OCI-LY7 (cell line): Measurements from ENCODE around the gene ACTN1. TPM values are rescaled to one million over a fixed set of nuclear protein-coding genes. Genes with fewer than 3 reads are reported as not detected.

Experiments
- BruUV-seq: library from RNA; stranded (reverse); fragments of 400-500 nt; replicated peaks from 2 replicates; lab custom pipeline; 2021; lab: Mats Ljungman, UMichigan
- CTCF ChIA-PET: fragments of 300-600 bp; sonication (Branson Sonifier 250); formaldehyde crosslinking; loops from one replicate; lab custom pipeline; 2022; ENCODE audit warnings: antibody characterized with exemption; ENCODE audit not compliant: unreplicated experiment; lab: Charles Lee
- POLR2A ChIA-PET: fragments of 300-600 bp; sonication (Branson Sonifier 250); formaldehyde crosslinking; loops from one replicate; lab custom pipeline; 2022; ENCODE audit warnings: antibody characterized with exemption; lab: Charles Lee
- DNase-seq: peaks from one replicate; pipeline ENCODE4 v3.0.0-alpha.2; 2015; ENCODE audit warnings: low spot score
- H2AFZ ChIP-seq: fragments of 200-600 bp; sonication (generic), shearing (Covaris generic); 2 replicates; pipeline ENCODE4 v1.6.1; 2014; ENCODE audit warnings: mild to moderate bottlenecking, antibody characterized with exemption, low read length, moderate library complexity
- H3K27ac ChIP-seq: fragments of 200-600 bp; sonication (generic); 2 replicates; pipeline ENCODE4 v1.5.1; 2014; ENCODE audit warnings: mixed run types, low read depth, mild to moderate bottlenecking, moderate library complexity, low read length, inconsistent platforms; ENCODE audit not compliant: poor library complexity, severe bottlenecking
- H3K36me3 ChIP-seq: fragments of 200-600 bp; sonication (generic); 2 replicates; pipeline ENCODE4 v1.6.1; 2014; ENCODE audit warnings: mild to moderate bottlenecking, antibody characterized with exemption, low read length, moderate library complexity, mixed read lengths; ENCODE audit not compliant: insufficient read depth
- H3K4me1 ChIP-seq: fragments of 200-600 bp; sonication (generic); 2 replicates; pipeline ENCODE4 v1.5.1; 2014; ENCODE audit warnings: mild to moderate bottlenecking, low read length; ENCODE audit not compliant: insufficient read depth, poor library complexity, severe bottlenecking
- H3K4me2 ChIP-seq: fragments of 200-600 bp; sonication (generic); 2 replicates; pipeline ENCODE4 v1.6.1; 2014; ENCODE audit warnings: mild to moderate bottlenecking, low read length
- H3K4me3 ChIP-seq: fragments of 200-600 bp; sonication (generic); 2 replicates; pipeline ENCODE4 v1.5.1; 2014; ENCODE audit warnings: mild to moderate bottlenecking, low read depth, low read length; ENCODE audit not compliant: poor library complexity, severe bottlenecking
- H3K79me2 ChIP-seq: fragments of 200-600 bp; sonication (generic); 2 replicates; pipeline ENCODE4 v1.6.1; 2016; ENCODE audit warnings: low read depth, mild to moderate bottlenecking, low read length, moderate library complexity, mixed read lengths; ENCODE audit not compliant: insufficient read depth
- H3K9me2 ChIP-seq: fragments of 200-600 bp; sonication (generic); 2 replicates; pipeline ENCODE4 v1.6.1; 2016; ENCODE audit warnings: mild to moderate bottlenecking, low read length, mixed read lengths; ENCODE audit not compliant: insufficient read depth
- H3K9me3 ChIP-seq: fragments of 200-600 bp; sonication (generic); 2 replicates; pipeline ENCODE4 v1.6.1; 2014; ENCODE audit warnings: mild to moderate bottlenecking, mixed run types, low read length, mixed read lengths
- H4K20me1 ChIP-seq: fragments of 200-600 bp; sonication (generic); 2 replicates; pipeline ENCODE4 v1.6.1; 2014; ENCODE audit warnings: mild to moderate bottlenecking, antibody characterized with exemption, low read length, moderate library complexity, mixed read lengths; ENCODE audit not compliant: insufficient read depth
- CTCF ChIP-seq: fragments of 200-600 bp; sonication (generic); conservative IDR thresholded peaks from 2 replicates; pipeline ENCODE4 v1.5.1; 2014; ENCODE audit warnings: mild to moderate bottlenecking, antibody characterized with exemption, low read length, moderate library complexity, mixed read lengths
- EZH2phosphoT487 ChIP-seq: fragments of 200-600 bp; sonication (generic); IDR thresholded peaks from 2 replicates; pipeline ENCODE4 v1.6.1; 2018; ENCODE audit warnings: low read depth, borderline replicate concordance, mild to moderate bottlenecking, mixed run types, antibody characterized with exemption, low read length, moderate library complexity, mixed read lengths
- intact Hi-C: fragments of 100-400 bp; cut with micrococcal nuclease; formaldehyde crosslinking; loops from one replicate; pipeline ENCODE4 v1.10.0; 2022; ENCODE audit not compliant: unreplicated experiment
- total RNA-seq, 2 experiments: library from RNA; depleted of rRNA in 1 of 2; stranded (reverse); fragments of >200 nt in 1 of 2; shearing (Covaris generic) in 1 of 2; gene quantifications; 2 replicates each; pipeline ENCODE4 v1.2.3, GENCODE V29; 2014 to 2022

Gene ACTN1
- total RNA-seq, 2 experiments from 2014 or later, result 0.51 to 1.8 TPM

- Histone ChIP-seq H2AFZ (no peak overlapping the region), H3K4me2 (no peak overlapping the region), H3K9me2 (no peaks in the 10 kb centered on the region), H3K4me3 (no peak overlapping the region), H4K20me1 (no peaks in the 10 kb centered on the region), H3K27ac (no peak overlapping the region), H3K36me3 (no peaks in the 10 kb centered on the region), H3K79me2 (no peaks in the 10 kb centered on the region), H3K4me1 (no peaks in the 10 kb centered on the region), H3K9me3 (no peaks in the 10 kb centered on the region)
- TF ChIP-seq CTCF (no peak), EZH2phosphoT487 (no peak)
- DNase-seq, result no peak
- BruUV-seq, result no TSS peak
- intact Hi-C loops, result no loop called here
- ChIA-PET CTCF (no interaction called here), POLR2A (interaction anchor here (0.7 kb wide), 1 partner anchor 121 kb away, joined by 3 read pairs; no protein-coding TSS in a partner anchor)
Measured at GRCh38 chr14:68953196-68953555, 25.9 kb downstream of the ACTN1 start.

- no peak overlapping the region for H3K27ac ChIP-seq
- no peaks in the 10 kb centered on the region for H3K4me1 ChIP-seq
- no peak for DNase-seq
- no peaks in the 10 kb centered on the region for H4K20me1 ChIP-seq
- no peaks in the 10 kb centered on the region for H3K36me3 ChIP-seq
- BruUV-seq, result no TSS peak
- H3K4me2 ChIP-seq, result no peak overlapping the region
- intact Hi-C loops, result no loop called here
- H3K79me2 ChIP-seq, result no peaks in the 10 kb centered on the region
- CTCF ChIA-PET, result no interaction called here
- no peak overlapping the region for H3K4me3 ChIP-seq
- POLR2A ChIA-PET, result no interaction called here
- no peak for TF ChIP-seq CTCF
- H3K9me2 ChIP-seq, result no peaks in the 10 kb centered on the region
- no peak overlapping the region for H2AFZ ChIP-seq
- no peaks in the 10 kb centered on the region for H3K9me3 ChIP-seq
Measured at GRCh38 chr14:68952531-68953195, 26.4 kb downstream of the ACTN1 start.

GRCh38 chr14:68951800-68952530 lies 27.1 kb downstream of the ACTN1 start:
- intact Hi-C loops, result no loop called here
- Histone ChIP-seq H3K4me1 (no peaks in the 10 kb centered on the region), H3K4me2 (no peak overlapping the region), H3K79me2 (no peaks in the 10 kb centered on the region), H3K9me2 (no peaks in the 10 kb centered on the region), H3K9me3 (no peaks in the 10 kb centered on the region), H4K20me1 (no peaks in the 10 kb centered on the region), H3K4me3 (no peak overlapping the region), H3K27ac (no peak overlapping the region), H2AFZ (no peak overlapping the region), H3K36me3 (no peaks in the 10 kb centered on the region)
- ChIA-PET CTCF (no interaction called here), POLR2A (no interaction called here)
- no peak for DNase-seq
- no TSS peak for BruUV-seq
- no peak for TF ChIP-seq CTCF
- TF ChIP-seq EZH2phosphoT487, result no peak
